Fibroblast of skin of left quadriceps (primary cell): ENCODE measurements around the gene LY6G6C.

Experiments
- DNase-seq, 2 experiments: peaks; one replicate each; pipeline ENCODE4 v3.0.0-alpha.2; 2013; ENCODE audit warnings: low read depth in 2 of 2

The LY6G6C gene

GRCh38 chr6:31741815-31742214 lies 20.3 kb upstream of the LY6G6C start:
- no peak for DNase-seq

- no peak for DNase-seq
These were observed 19.1 kb upstream of the LY6G6C start for GRCh38 chr6:31740397-31741223.

- DNase-seq = peak; percentile 98
These were observed 18.3 kb upstream of the LY6G6C start, which contains the start of gene MSH5 for GRCh38 chr6:31739639-31740396. Gene MSH5, plus strand, starts transcription at chr6:31740005. Its CDS starts 462 bp downstream, at chr6:31740467.

- peak; percentile 52 for DNase-seq
These were observed 16.7 kb upstream of the LY6G6C start for GRCh38 chr6:31737991-31738979.

GRCh38 chr6:31737315-31737990 lies 15.9 kb upstream of the LY6G6C start:
- no peak for DNase-seq

- no peak for DNase-seq
These were observed 15.3 kb upstream of the LY6G6C start for GRCh38 chr6:31736768-31737314.

- DNase-seq = peak; percentile 57 to 59
These were observed 14.6 kb upstream of the LY6G6C start, which contains the start of gene CLIC1 for GRCh38 chr6:31736021-31736767. Gene CLIC1, minus strand, starts transcription at chr6:31736530. Its CDS starts 230 bp downstream, at chr6:31736300.

GRCh38 chr6:31734821-31735406 lies 13.4 kb upstream of the LY6G6C start:
- peak in 1 of 2 experiments; percentile 30 for DNase-seq

- DNase-seq = no peak
These were observed 12.8 kb upstream of the LY6G6C start for GRCh38 chr6:31734247-31734820.

- no peak for DNase-seq
These were observed 12.2 kb upstream of the LY6G6C start for GRCh38 chr6:31733734-31734133.

- no peak for DNase-seq
These were observed 10.5 kb upstream of the LY6G6C start for GRCh38 chr6:31732029-31732428.

GRCh38 chr6:31730631-31731086 lies 9.1 kb upstream of the LY6G6C start:
- DNase-seq = no peak

GRCh38 chr6:31729979-31730630 lies 8.6 kb upstream of the LY6G6C start:
- DNase-seq = peak; percentile 77 to 83

- peak in 1 of 2 experiments; percentile 53 for DNase-seq
These were observed 8.0 kb upstream of the LY6G6C start for GRCh38 chr6:31729515-31729978.

GRCh38 chr6:31728767-31729514 lies 7.4 kb upstream of the LY6G6C start, which contains the start of gene DDAH2:
Gene DDAH2, minus strand, starts transcription at chr6:31729299. Its CDS starts 138 bp downstream, at chr6:31729161.
- no peak for DNase-seq

- DNase-seq = no peak
These were observed 6.4 kb upstream of the LY6G6C start for GRCh38 chr6:31727717-31728671.
